ENCODE measurements around the gene FITM1. TPM values are rescaled to one million over a fixed set of nuclear protein-coding genes. Genes with fewer than 3 reads are reported as not detected.

The FITM1 gene
- total RNA-seq, 1 experiment from 2014 or later, result 0.47 TPM

DNA sequence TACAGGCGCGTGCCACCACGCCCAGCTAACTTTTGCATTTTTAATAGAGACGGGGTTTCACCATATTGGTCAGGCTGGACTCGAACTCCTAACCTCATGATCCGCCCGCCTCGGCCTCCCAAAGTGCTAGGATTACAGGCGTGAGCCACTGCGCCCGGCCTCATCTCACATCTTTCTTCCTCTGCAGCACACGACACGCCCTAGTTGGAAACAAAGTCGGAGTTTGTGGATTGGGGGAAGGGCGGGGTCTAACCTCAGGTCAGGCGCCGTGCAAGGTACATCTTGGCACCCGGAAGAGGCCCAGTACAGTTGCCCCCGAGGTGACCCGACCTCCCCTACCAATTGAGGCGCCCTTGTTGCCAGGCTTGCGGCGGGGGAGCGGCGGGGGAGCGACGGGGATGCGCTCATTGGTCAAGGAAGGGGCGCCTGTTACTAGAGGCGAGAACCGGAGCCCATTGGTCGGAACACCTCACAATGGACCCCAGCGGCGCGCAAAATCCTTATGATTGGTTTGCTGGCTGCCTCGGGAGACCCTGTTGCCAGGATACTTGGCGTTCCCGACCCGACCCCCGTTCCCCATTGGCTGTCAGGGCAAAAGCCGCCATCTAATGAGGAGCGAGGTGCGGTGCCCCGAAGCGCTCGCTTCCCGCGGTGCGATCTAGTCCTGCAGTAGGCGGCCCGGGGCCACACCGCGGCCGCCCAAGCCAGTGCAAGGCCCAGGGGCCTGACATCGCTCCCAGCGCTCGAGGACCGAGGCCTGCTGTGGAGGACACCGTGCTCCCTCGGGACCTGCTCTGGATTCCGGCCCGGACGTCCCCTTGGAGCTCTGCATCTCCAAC lies 41.2 kb downstream of the FITM1 start, which contains the start of gene REC8:
Gene REC8 (plus strand): TSS at position 659 of the 839 bp plus-strand sequence. CDS start 473 bp downstream, outside the sequence.
- no peak for DNase-seq (ENCODE audit: unreplicated experiment)
- ChIA-PET CTCF (interaction anchor here (0.6 to 3.1 kb wide), 3 partner anchors 11 to 17 kb away, joined by 3 to 21 read pairs (median 6); partner anchors contain the start of genes IPO4 and IRF9), POLR2A (interaction anchor here (0.6 kb wide), 2 partner anchors 10 to 57 kb away, joined by 3 read pairs; partner anchors contain the start of genes DCAF11 and NRL)
- Mint-ChIP-seq H3K9me3 (ENCODE audit: unreplicated experiment) (no peaks in the 10 kb centered on the region), H3K27me3 (ENCODE audit: insufficient read depth, unreplicated experiment) (no peaks in the 10 kb centered on the region), H3K36me3 (ENCODE audit: insufficient read depth, unreplicated experiment) (peaks cover 27% of the 10 kb centered on the region), H3K4me3 (ENCODE audit: unreplicated experiment) (no peak within 1 kb of the TSS), H3K4me1 (ENCODE audit: insufficient read depth, unreplicated experiment) (peaks cover 8% of the 10 kb centered on the region), H3K27ac (ENCODE audit: low read depth, unreplicated experiment) (no peak within 1 kb of the TSS)
- no peak for TF ChIP-seq CTCF (IDR thresholded peaks at IDR 0.05; ENCODE audit: unreplicated experiment)
- intact Hi-C loops (cut with micrococcal nuclease), result no loop called here
- no TSS peak for BruUV-seq (replicated peaks)

DNA sequence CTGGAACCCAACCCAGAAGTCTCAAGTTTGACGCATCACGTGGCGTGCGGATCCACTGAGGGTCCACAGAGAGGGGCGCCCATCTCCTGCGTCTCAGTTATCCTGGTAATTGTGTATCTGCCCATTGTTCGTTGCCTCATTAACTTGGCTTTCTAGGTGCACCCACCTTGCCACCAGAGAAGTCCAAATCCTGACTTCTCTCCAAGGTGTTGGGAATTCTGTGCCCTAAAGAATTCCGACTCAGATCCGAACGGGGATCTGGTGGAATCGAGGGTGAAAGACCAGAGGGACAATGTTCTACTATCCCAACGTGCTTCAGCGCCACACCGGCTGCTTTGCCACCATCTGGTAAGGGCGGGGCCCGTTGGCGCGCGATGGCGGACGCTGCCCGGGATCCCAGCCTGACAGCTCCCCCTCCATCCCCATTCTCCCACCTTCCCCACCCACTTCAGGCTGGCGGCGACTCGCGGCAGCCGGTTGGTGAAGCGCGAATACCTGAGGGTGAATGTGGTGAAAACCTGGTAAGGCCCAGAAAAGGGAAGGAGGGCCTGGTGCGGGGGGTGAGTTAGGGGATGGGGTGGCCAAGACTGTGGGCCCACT lies 41.9 kb downstream of the FITM1 start:
- DNase-seq (ENCODE audit: unreplicated experiment), result no peak
- no peak overlapping the region for H3K4me3 Mint-ChIP-seq (ENCODE audit: unreplicated experiment)
- H3K4me1 Mint-ChIP-seq (ENCODE audit: insufficient read depth, unreplicated experiment), result peaks cover 5% of the 10 kb centered on the region
- H3K9me3 Mint-ChIP-seq (ENCODE audit: unreplicated experiment), result no peaks in the 10 kb centered on the region
- intact Hi-C loops (cut with micrococcal nuclease), result no loop called here
- peaks cover 26% of the 10 kb centered on the region for H3K36me3 Mint-ChIP-seq (ENCODE audit: insufficient read depth, unreplicated experiment)
- TF ChIP-seq CTCF (IDR thresholded peaks at IDR 0.05; ENCODE audit: unreplicated experiment), result no peak
- ChIA-PET POLR2A (interaction anchor here (1.2 kb wide), 1 partner anchor 8 kb away, joined by 3 read pairs; no protein-coding TSS in a partner anchor), CTCF (interaction anchor here (0.6 to 1.2 kb wide), 2 partner anchors 12 to 16 kb away, joined by 3 to 6 read pairs; partner anchors contain the start of genes IPO4 and IRF9)
- H3K27me3 Mint-ChIP-seq (ENCODE audit: insufficient read depth, unreplicated experiment), result no peaks in the 10 kb centered on the region
- no peak overlapping the region for H3K27ac Mint-ChIP-seq (ENCODE audit: low read depth, unreplicated experiment)
- no TSS peak for BruUV-seq (replicated peaks)

- H3K36me3 Mint-ChIP-seq (ENCODE audit: insufficient read depth, unreplicated experiment), result peaks cover 31% of the 10 kb centered on the region
- ChIA-PET CTCF (interaction anchor here (0.6 to 1.3 kb wide), 4 partner anchors 10 to 84 kb away, joined by 3 to 6 read pairs (median 5); partner anchors contain the start of gene IRF9), POLR2A (interaction anchor here (1.2 kb wide), 1 partner anchor 8 kb away, joined by 3 read pairs; no protein-coding TSS in a partner anchor)
- H3K27ac Mint-ChIP-seq (ENCODE audit: low read depth, unreplicated experiment), result no peak overlapping the region
- no peak for TF ChIP-seq CTCF (IDR thresholded peaks at IDR 0.05; ENCODE audit: unreplicated experiment)
- DNase-seq (ENCODE audit: unreplicated experiment), result no peak
- BruUV-seq (replicated peaks), result no TSS peak
- H3K27me3 Mint-ChIP-seq (ENCODE audit: insufficient read depth, unreplicated experiment), result no peaks in the 10 kb centered on the region
- H3K4me1 Mint-ChIP-seq (ENCODE audit: insufficient read depth, unreplicated experiment), result peaks cover under 1% of the 10 kb centered on the region
- intact Hi-C loops (cut with micrococcal nuclease), result no loop called here
- H3K4me3 Mint-ChIP-seq (ENCODE audit: unreplicated experiment), result no peak overlapping the region
- H3K9me3 Mint-ChIP-seq (ENCODE audit: unreplicated experiment), result no peaks in the 10 kb centered on the region
Measured at GRCh38 chr14:24172871-24173281, 42.4 kb downstream of the FITM1 start.

DNA sequence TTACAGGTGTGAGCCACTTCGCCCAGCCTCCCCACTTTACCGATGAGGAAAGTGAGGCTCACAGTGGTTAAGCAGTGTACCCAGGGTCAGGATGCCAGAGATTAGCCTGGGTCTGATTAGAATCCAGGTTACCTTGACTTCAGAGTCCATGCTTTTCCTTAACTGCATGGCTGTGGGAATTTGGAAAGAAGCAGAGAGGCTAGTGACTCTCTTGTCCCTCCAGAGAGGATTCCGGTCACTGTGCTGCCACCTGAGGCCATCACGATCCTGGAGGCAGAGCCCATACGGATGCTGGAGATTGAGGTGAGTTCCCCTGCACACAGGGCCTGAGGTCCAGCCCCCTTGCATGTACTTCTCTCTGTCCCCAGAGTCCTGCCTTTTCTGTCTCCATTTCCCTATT lies 46.1 kb downstream of the FITM1 start:
- no peaks in the 10 kb centered on the region for H3K27me3 Mint-ChIP-seq (ENCODE audit: insufficient read depth, unreplicated experiment)
- CTCF ChIA-PET, result interaction anchor here (0.7 to 1.8 kb wide), 2 partner anchors 11 to 17 kb away, joined by 3 to 6 read pairs; no protein-coding TSS in a partner anchor
- H3K27ac Mint-ChIP-seq (ENCODE audit: low read depth, unreplicated experiment), result no peak overlapping the region
- H3K4me3 Mint-ChIP-seq (ENCODE audit: unreplicated experiment), result no peak overlapping the region
- intact Hi-C loops (cut with micrococcal nuclease), result no loop called here
- peaks cover 41% of the 10 kb centered on the region for H3K36me3 Mint-ChIP-seq (ENCODE audit: insufficient read depth, unreplicated experiment)
- H3K4me1 Mint-ChIP-seq (ENCODE audit: insufficient read depth, unreplicated experiment), result no peaks in the 10 kb centered on the region
- POLR2A ChIA-PET, result no interaction called here
- BruUV-seq (replicated peaks), result no TSS peak
- DNase-seq (ENCODE audit: unreplicated experiment), result no peak
- H3K9me3 Mint-ChIP-seq (ENCODE audit: unreplicated experiment), result no peaks in the 10 kb centered on the region
- no peak for TF ChIP-seq CTCF (IDR thresholded peaks at IDR 0.05; ENCODE audit: unreplicated experiment)

Data from MCF 10A (cell line).